RCC 7860 (cell line): ENCODE results near the gene BLVRA.

Experiments
- DNase-seq: peaks from one replicate; pipeline ENCODE4 v3.0.0-alpha.2; 2015; ENCODE audit warnings: low spot score
- FAIRE-seq: peaks from 2 replicates; lab custom pipeline; 2012; peaks lifted over from hg19 to GRCh38; lab: Jason Lieb, UNC

Gene BLVRA

GRCh38 chr7:43749383-43749940 lies 9.0 kb upstream of the BLVRA start:
- DNase-seq (no peak), FAIRE-seq (no peak)

- FAIRE-seq (no peak), DNase-seq (no peak)
Observed at GRCh38 chr7:43750016-43750887, 8.2 kb upstream of the BLVRA start.

GRCh38 chr7:43752411-43752810 lies 6.1 kb upstream of the BLVRA start:
- DNase-seq (no peak), FAIRE-seq (no peak)

- no peak for DNase-seq
- no peak for FAIRE-seq
Observed at GRCh38 chr7:43753271-43753810, 5.1 kb upstream of the BLVRA start.

DNA sequence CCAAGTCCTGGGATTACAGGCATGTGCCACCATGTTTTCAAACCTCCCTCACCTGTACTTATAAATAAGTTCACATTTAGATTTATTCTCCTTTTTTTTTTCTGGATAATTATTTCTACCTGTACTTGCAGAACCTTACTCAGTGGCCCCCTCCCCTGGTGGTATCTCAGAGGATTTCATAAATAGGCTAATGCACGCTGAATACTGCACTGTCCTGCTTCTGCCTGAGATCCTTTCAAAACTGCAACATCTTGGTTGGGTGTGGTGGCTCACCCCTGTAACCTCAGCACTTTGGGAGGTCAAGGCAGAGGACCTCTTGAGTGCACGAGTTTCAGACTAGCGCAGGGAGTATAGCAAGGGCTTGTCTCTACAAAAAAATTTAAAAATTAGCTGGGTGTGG lies 4.6 kb upstream of the BLVRA start:
- FAIRE-seq (no peak), DNase-seq (no peak)

DNA sequence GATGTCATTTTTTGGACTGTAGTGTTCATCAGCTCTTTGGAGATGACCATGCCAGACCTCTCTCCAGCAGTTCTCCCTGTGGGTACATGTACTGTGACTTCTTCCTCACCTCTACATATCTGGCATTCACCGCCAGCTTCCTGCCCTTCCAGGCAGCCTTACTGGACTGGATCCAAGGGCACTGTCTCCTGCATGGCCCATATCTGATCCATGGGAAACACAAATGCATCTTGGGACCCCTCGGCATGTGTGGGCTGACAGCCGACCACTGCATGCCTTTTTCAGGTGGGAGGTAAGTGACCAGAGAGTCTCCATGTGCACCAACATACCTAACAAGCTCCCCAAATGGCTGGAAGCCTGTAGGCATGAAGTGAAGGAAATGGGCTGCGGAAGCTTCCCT lies 3.9 kb upstream of the BLVRA start:
- no peak for FAIRE-seq
- DNase-seq = no peak

- FAIRE-seq (no peak), DNase-seq (peak; percentile 49)
Observed at GRCh38 chr7:43756368-43757072, 2.0 kb upstream of the BLVRA start.

GRCh38 chr7:43757073-43757720 lies 1.3 kb upstream of the BLVRA start:
- FAIRE-seq = no peak
- DNase-seq = no peak

- no peak for FAIRE-seq
- no peak for DNase-seq
Observed at GRCh38 chr7:43758822-43759683, 573 bp downstream of the BLVRA start.

DNA sequence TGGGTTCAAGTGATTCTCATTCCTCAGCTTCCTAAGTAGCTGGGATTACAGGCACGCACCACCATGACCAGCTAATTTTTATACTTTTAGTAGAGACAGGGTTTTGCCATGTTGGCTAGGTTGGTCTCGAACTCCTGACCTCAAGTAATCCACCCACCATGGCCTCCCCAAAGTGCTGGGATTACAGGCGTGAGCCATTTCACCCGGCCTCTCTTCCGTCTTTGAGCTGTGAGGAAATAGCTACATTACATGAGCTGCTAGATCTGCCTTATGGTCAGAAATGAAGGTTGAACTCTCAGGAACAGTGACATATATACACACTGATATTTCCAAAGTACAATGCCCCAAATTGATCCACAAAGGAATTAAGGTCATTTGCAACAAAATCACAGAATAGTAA lies 2.4 kb downstream of the BLVRA start:
- no peak for DNase-seq
- no peak for FAIRE-seq

- DNase-seq = no peak
- FAIRE-seq = no peak
Observed at GRCh38 chr7:43761382-43761781, 2.9 kb downstream of the BLVRA start.

DNA sequence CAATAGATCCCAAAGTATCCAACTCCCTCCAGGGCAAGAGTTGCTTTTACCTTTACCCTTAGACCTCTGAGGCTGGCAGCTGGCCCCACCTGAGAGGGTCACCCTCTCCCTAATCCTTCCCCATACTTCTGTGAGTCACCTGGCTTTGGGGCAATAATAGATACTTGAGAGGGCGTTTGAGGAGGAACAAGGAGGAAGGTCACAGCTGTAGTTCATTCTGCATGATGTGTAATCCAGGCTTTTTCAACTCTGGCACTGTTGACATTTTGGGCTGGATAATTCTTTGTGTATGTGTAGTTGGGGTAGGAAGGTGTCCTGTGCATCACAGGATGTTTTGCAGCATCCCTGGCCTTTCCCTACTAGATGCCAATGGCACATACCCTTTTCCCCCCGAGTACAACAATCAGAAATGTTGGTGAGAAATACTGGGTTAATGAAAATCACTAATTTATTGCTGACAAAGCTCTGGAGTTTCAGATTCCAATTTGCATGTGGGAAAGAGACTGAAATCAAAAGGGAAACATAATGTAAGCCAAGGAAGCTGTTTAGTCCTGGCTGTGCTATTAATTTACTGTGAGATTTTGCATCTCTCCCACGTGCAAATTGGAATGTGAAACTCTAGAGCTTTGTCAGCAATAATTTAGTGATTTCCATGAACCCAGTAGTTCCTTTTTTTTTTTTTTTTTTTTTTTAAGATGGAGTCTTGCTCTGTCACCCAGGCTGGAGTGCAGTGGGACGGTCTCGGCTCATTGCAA lies 3.6 kb downstream of the BLVRA start:
- DNase-seq (no peak), FAIRE-seq (no peak)

DNA sequence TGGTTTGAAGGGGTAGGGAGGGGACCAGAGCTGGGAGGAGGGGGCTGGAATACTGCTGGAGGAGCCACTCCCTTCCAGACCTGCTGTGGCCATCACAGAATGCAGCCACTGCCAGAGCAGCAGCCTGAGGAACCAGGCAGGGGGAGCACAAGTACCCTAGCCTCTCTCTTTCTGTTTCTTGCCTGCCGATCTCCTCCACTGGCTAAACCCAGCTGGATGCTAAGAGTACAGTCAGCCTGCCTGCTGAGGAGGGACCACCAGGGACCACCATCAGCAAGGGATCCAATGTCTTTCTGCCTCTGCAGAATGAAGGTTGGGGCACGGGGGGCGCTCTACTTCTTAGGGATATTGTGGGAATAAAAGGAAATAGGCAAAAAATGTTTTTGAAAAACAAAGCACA lies 4.7 kb downstream of the BLVRA start:
- DNase-seq (no peak), FAIRE-seq (no peak)

DNA sequence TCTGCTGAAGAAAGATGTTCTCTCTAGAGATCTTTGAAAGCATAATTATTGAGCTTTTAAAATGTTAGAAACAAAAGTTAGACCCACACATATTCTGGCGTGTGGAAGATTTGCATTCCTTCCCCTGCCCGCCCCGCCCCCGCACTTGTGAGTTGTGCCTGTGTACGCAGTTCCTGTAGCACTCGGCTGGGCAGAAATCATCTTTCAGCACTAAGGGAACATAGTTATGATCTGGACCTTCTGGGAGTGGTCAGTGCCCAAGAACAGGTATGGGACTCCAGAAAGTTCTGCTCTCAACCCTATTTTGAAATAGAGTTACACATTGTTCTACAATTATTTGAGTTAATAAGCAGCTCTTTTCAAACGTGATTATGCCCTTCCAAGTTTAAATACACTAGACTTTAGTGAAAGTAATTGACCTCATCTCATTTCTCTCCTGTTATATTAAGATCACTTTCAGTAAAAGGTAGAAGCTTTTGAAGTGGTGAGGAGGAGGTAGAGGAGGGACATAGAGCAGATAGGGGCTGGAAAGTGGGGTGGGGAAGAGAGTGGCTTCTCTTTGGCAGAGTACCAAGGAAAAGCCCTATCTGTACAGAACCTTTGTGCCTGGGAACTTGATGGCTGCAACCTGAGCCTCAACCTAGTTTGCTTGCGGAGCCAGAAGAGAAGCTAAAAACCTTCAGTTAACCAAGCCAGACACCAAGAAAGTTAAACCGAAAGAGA lies 5.7 kb downstream of the BLVRA start:
- FAIRE-seq = no peak
- no peak for DNase-seq

GRCh38 chr7:43764807-43765491 lies 6.5 kb downstream of the BLVRA start:
- FAIRE-seq (no peak), DNase-seq (no peak)

GRCh38 chr7:43766564-43766963 lies 8.1 kb downstream of the BLVRA start:
- no peak for FAIRE-seq
- DNase-seq = no peak

GRCh38 chr7:43767311-43767710 lies 8.8 kb downstream of the BLVRA start:
- FAIRE-seq = no peak
- no peak for DNase-seq

DNA sequence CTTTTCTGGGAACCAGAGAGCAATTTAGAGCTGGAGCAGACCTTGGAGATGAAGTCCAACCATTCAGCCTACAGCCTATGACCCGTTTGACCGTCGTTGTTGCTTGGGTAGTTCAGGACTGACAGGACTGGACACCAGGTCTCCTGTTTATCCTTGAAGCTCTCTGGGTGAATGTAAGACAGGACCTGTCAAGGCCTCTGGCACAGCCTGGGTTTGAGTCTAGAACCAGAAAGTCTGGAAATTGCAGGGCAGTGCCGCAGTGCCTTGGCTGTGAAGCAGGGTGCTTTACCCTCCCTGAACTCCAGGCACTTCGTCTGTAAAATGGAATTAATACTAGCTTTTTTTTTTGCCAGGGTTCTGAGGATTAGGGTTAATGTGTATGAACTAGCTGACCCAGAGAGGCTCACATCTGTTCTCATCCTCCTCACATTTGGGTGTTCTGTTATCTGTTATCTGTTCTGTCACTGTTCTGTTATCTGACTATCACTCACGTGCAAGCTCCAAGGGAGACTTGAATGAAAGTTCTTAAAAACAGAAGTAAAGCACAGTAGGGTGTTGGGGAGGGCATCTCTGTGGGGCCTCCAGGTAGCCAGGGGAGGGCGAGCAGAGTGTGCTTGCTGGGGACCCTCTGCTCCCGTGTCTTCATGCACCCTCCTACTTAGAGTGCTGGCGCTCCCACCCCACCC lies 9.9 kb downstream of the BLVRA start:
- FAIRE-seq (no peak), DNase-seq (no peak)
